Smooth muscle cell (in vitro differentiated cells): ENCODE results near the gene PROZ. TPM values are rescaled to one million over a fixed set of nuclear protein-coding genes. Genes with fewer than 3 reads are reported as not detected.

Experiments used
- DNase-seq: peaks from one replicate; lab custom pipeline; 2025; ENCODE audit not compliant: unreplicated experiment; lab: John Stamatoyannopoulos, UW
- H2AFZ ChIP-seq: fragments of 200-600 bp; sonication (generic); 2 replicates; pipeline ENCODE4 v1.6.0; 2016; ENCODE audit warnings: antibody characterized with exemption, low read depth, mild to moderate bottlenecking
- H3F3A ChIP-seq: fragments of 200-600 bp; sonication (generic); 2 replicates; pipeline ENCODE4 v1.6.0; 2017; ENCODE audit warnings: antibody characterized with exemption, low read depth
- H3K27ac ChIP-seq: fragments of 200-600 bp; sonication (generic); 2 replicates; pipeline ENCODE4 v1.5.1; 2016; ENCODE audit warnings: low read depth, mild to moderate bottlenecking
- H3K27me3 ChIP-seq: fragments of 200-600 bp; sonication (generic); 2 replicates; pipeline ENCODE4 v1.6.1; 2016; ENCODE audit warnings: low read depth, mild to moderate bottlenecking
- H3K36me3 ChIP-seq: fragments of 200-600 bp; sonication (generic); 2 replicates; pipeline ENCODE4 v1.5.1; 2016; ENCODE audit warnings: low read depth
- H3K4me1 ChIP-seq: fragments of 200-600 bp; sonication (generic); 2 replicates; pipeline ENCODE4 v1.5.1; 2016; ENCODE audit warnings: low read depth
- H3K4me2 ChIP-seq: fragments of 200-600 bp; sonication (generic); 2 replicates; pipeline ENCODE4 v1.6.0; 2016; ENCODE audit warnings: mild to moderate bottlenecking
- H3K4me3 ChIP-seq: fragments of 200-600 bp; sonication (generic); 2 replicates; pipeline ENCODE4 v1.5.1; 2016; ENCODE audit warnings: mild to moderate bottlenecking
- H3K79me2 ChIP-seq: fragments of 200-600 bp; sonication (generic); 2 replicates; pipeline ENCODE4 v1.6.0; 2016; ENCODE audit warnings: low read depth, mild to moderate bottlenecking
- H3K9ac ChIP-seq: fragments of 200-600 bp; sonication (generic); 2 replicates; pipeline ENCODE4 v1.6.0; 2016; ENCODE audit warnings: low read depth
- H3K9me3 ChIP-seq: fragments of 200-600 bp; sonication (generic); replicated peaks from 2 replicates; pipeline ENCODE4 v1.5.1; 2016; ENCODE audit warnings: low read depth
- H4K20me1 ChIP-seq: fragments of 200-600 bp; sonication (generic); 2 replicates; pipeline ENCODE4 v1.6.0; 2016; ENCODE audit warnings: low read depth
- CTCF ChIP-seq: fragments of 200-600 bp; sonication (generic); IDR thresholded peaks from 2 replicates; pipeline ENCODE4 v1.5.1; 2017; ENCODE audit warnings: borderline replicate concordance, mild to moderate bottlenecking, antibody characterized with exemption; ENCODE audit not compliant: insufficient read depth, poor library complexity, severe bottlenecking
- WGBS: methylation state at CpG from one replicate; pipeline ENCODE4 v1.1.7; 2016; ENCODE audit warnings: low lambda C conversion rate; 5-methylcytosine and 5-hydroxymethylcytosine counted together
- polyA plus RNA-seq: library from polyadenylated mRNA; unstranded; fragments of >200 nt; fragmentation: Nextera tagmentation; extraction: Ambion mirVana; gene quantifications from 2 replicates; pipeline ENCODE4 v1.2.1, GENCODE V29; 2016
- total RNA-seq: library from RNA; depleted of rRNA; stranded (reverse); fragments of >200 nt; gene quantifications from 2 replicates; pipeline ENCODE4 v1.2.3, GENCODE V29; 2014

PROZ gene
- total and polyA plus RNA-seq, 2 experiments from 2014 or later = not detected

- Histone ChIP-seq H3K4me2 (no peak overlapping the region), H3K36me3 (no peaks in the 10 kb centered on the region), H3K9me3 (no peaks in the 10 kb centered on the region), H3K79me2 (no peaks in the 10 kb centered on the region), H3K27me3 (no peaks in the 10 kb centered on the region), H3K4me3 (no peak overlapping the region), H2AFZ (no peak overlapping the region), H3K27ac (no peak overlapping the region), H3K4me1 (no peaks in the 10 kb centered on the region), H3K9ac (no peak overlapping the region), H3F3A (no peaks in the 10 kb centered on the region), H4K20me1 (no peaks in the 10 kb centered on the region)
- no peak for TF ChIP-seq CTCF
- 93% methylated on average over 13 of the region's 13 CpGs for WGBS
- DNase-seq = no peak
These were observed 11.1 kb downstream of the PROZ start for GRCh38 chr13:113169277-113170272.

- Histone ChIP-seq H3K79me2 (no peaks in the 10 kb centered on the region), H3K27ac (no peak overlapping the region), H2AFZ (no peak overlapping the region), H3K9me3 (no peaks in the 10 kb centered on the region), H3K4me3 (no peak overlapping the region), H3K9ac (no peak overlapping the region), H4K20me1 (no peaks in the 10 kb centered on the region), H3K27me3 (no peaks in the 10 kb centered on the region), H3F3A (no peaks in the 10 kb centered on the region), H3K4me2 (no peak overlapping the region), H3K36me3 (no peaks in the 10 kb centered on the region), H3K4me1 (no peaks in the 10 kb centered on the region)
- TF ChIP-seq CTCF = no peak
- DNase-seq = no peak
- WGBS = 55% methylated on average over 5 of the region's 5 CpGs
These were observed 12.1 kb downstream of the PROZ start for GRCh38 chr13:113170511-113170910.

- no peak for TF ChIP-seq CTCF
- Histone ChIP-seq H3K9ac (no peak overlapping the region), H4K20me1 (no peaks in the 10 kb centered on the region), H3K4me3 (no peak overlapping the region), H3K36me3 (no peaks in the 10 kb centered on the region), H3K4me2 (no peak overlapping the region), H2AFZ (no peak overlapping the region), H3K4me1 (no peaks in the 10 kb centered on the region), H3K27ac (no peak overlapping the region), H3K79me2 (no peaks in the 10 kb centered on the region), H3F3A (no peaks in the 10 kb centered on the region), H3K27me3 (no peaks in the 10 kb centered on the region), H3K9me3 (no peaks in the 10 kb centered on the region)
- 96% methylated on average over 34 of the region's 34 CpGs for WGBS
- DNase-seq = no peak
These were observed 13.0 kb downstream of the PROZ start for GRCh38 chr13:113171250-113172125.
